Measurements from ENCODE around the gene RASGRP1.
"Not testable (repeated sequence)": the region's sequence is repeated elsewhere in the genome, so short reads cannot be mapped to it uniquely, and the experiment has no call there.

Gene RASGRP1

GRCh38 chr15:38564557-38565286 is at the start of gene RASGRP1:
RASGRP1 (minus strand) TSS chr15:38564814; CDS start chr15:38564628, 186 bp downstream.
- peak; percentile 78 to 90 (median 83) for DNase-seq

DNA sequence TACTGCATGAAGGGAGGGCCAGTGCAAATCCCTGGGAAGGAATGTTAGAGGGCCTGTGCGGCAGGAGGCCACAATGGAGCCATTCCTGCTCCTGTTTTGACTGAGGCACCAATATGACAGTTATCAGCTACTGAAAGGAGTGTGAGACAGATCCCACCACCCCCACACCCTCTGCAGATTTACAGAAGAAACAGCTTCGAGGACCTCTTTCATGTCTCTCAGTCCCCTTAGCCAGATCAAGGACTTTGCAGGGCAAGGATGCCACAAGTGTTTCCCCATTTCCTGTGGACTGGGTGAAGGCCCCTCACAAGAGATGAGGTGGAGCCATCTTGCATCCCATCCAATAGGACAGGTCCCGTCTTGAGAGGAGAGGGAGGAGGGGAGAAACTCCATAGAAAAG is 48.5 kb upstream of the RASGRP1 start:
- DNase-seq: no peak

- no peak for DNase-seq
These were observed 47.7 kb upstream of the RASGRP1 start for GRCh38 chr15:38612159-38612863.

- peak in 2 of 6 experiments; percentile 15 to 41 for DNase-seq
These were observed 46.6 kb upstream of the RASGRP1 start for GRCh38 chr15:38611228-38611627.

DNA sequence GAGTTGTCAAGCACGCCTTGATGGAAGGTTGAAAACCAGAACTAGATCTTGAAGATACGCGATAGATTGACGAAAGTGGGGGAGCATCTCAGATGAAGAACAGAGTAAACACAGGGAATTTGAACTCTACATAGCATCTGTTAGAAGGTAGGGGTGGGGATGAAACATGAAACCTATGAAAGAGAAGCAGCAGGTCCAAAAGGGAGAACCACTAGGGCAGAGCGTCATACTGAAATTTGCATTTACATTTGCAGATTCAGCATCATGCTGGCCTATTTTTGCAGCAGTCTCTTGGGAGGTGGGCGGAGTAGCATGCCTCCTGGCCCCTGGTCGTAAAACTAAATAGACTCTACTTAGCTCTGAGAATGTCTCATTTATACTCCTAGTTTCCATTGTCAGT is 46.1 kb upstream of the RASGRP1 start:
- peak in 3 of 6 experiments; percentile 34 to 51 (median 49) for DNase-seq

DNA sequence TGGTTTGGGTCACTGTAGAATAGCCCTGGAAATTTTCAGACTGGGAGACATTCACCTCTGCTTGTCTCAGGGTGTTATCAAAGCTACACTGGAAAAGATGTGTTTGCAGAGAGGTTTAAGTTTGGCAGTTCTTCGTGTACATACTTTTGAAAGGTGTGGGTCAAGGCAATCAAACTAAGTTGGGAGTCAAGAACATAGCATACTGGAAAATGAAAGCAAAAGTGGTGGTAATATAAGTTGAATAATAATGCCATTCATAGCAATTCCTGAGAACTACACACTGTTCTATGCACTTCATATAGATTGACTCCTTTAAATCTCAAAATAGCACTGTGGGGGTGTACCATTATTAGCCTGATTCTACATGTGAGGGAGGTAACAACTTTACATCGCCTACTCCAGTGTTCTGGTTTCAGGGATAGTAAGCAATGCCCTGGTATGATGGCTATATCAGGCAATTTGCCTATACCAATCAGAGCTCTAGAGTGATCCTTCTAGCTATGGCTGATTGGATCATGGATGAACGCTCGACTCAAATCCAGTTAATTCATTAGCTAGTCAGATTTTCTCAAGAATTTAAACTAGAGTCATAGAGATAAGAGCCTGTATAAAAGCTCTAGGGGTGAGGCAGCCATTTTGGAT is 44.6 kb upstream of the RASGRP1 start:
- DNase-seq: no peak

DNA sequence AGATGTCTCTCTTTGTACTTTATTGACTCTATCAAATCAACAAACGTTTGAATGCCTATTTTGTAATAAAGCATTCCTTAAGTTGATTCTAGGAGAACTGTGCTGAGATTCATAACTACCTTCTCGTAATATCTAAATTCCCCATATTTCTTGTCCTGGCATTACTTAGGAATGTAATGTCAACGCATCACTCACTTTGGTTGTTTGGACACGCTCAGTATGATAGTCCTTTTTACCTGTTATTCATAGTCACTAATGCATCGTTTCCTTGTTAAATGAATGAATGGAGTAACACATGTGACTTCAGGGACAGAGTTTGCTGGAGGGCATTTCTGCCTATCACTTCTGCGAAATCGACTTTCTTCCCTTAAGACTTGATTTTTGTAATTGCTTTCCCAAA is 44.1 kb upstream of the RASGRP1 start:
- DNase-seq: no peak

GRCh38 chr15:38605744-38606143 is 41.1 kb upstream of the RASGRP1 start:
- DNase-seq: no peak

GRCh38 chr15:38603672-38604071 is 39.1 kb upstream of the RASGRP1 start:
- DNase-seq: no peak

DNA sequence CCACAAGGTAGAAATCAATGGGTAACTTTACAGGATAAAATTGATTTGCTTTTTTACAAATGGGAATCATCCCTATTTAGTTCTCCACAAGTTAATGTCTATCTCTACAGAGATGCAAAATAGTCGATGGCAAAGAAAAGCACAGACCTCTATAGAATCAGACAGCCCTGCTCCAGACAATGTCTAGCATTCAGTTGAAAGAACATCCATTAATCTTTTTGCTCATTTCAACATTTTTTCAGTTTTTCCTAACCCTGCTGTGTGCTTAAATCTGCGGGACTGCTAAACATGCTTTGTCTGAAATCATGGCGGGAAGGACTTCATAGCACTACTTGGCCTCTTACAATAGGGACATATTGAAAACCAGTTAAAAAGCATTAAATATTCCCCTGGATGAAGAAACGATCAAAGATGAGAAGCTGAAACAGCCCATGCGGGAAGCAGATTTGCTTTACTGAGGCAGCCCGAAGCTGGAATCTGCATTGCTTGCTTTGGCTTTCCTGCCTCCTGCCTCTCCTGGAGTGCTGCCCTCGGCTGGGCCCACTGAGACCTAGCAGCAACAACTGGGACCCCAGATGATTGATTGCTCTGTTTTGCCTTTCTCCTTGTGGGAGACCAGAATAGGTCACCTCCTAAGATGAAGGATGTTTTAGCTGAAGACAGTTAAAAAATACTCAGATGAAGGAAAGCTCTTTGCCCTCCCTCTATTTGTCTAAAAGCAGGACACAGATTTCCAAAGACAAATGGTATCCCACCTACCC is 38.5 kb upstream of the RASGRP1 start:
- DNase-seq: no peak

- DNase-seq: no peak
These were observed 35.6 kb upstream of the RASGRP1 start for GRCh38 chr15:38600236-38600635.

- no peak for DNase-seq
These were observed 34.1 kb upstream of the RASGRP1 start for GRCh38 chr15:38598749-38599148.

GRCh38 chr15:38597219-38597800 is 32.7 kb upstream of the RASGRP1 start:
- no peak for DNase-seq

GRCh38 chr15:38593524-38593923 is 28.9 kb upstream of the RASGRP1 start:
- DNase-seq: no peak

DNA sequence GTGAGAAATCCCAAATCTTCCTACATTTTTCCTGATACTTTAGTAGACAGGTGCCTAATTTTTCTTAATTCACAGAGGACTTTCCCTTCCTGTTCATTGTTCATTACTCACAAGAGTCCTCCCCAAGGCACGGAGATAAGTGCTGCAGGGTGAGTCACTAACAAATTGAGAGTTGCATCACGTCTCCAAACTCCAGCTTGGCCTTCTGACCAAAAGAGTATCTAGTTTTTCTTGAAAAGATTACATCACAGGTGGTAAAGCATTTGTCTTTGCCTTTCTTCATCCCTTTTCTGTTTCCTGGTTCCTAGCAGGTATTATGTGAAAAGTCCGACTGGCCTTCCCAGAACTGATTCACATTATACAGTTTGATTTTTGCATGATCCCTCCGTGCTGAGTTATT is 24.9 kb upstream of the RASGRP1 start:
- no peak for DNase-seq

DNA sequence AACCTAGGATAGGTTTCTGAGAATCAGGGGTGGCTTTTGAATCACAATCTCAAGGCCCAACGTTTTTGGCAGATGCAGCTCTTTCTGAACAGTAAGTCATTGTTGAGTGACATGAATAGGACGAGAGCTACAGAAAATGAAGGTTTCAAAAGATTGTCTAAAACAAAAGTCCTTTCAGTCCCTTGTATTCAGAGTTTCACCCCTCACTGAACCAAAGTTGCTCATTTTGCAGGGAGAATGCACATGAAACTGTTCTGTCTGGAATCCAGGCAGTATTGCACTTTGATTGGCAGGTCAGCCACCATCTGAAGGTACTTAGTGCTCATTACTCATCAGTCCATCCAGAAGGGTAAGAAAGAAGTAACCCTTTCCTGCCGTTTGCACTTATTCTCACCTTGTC is 24.1 kb upstream of the RASGRP1 start:
- DNase-seq: no peak

- DNase-seq: no peak
These were observed 22.6 kb upstream of the RASGRP1 start for GRCh38 chr15:38587214-38587613.

GRCh38 chr15:38586005-38586404 is 21.4 kb upstream of the RASGRP1 start:
- DNase-seq: not testable (repeated sequence)

DNA sequence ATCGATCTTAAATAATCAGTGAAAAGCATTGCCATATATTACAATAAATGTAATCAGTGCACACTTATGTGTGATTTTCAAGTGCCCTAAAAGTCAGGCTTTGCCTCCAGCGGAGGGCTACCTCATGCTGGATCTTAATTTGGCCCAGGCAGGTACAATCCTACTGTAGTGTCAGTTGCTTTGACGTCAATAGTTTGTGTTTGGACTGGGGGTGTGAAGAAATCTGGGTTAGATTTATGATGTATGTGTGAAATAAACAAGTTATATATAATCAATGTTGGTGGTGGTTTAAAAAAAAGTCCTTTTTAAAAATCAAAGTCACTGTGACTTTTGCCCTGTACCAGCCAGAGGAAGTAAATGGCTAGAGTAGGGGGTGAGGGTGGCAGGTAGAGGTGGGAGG is 14.0 kb upstream of the RASGRP1 start:
- DNase-seq: no peak

DNA sequence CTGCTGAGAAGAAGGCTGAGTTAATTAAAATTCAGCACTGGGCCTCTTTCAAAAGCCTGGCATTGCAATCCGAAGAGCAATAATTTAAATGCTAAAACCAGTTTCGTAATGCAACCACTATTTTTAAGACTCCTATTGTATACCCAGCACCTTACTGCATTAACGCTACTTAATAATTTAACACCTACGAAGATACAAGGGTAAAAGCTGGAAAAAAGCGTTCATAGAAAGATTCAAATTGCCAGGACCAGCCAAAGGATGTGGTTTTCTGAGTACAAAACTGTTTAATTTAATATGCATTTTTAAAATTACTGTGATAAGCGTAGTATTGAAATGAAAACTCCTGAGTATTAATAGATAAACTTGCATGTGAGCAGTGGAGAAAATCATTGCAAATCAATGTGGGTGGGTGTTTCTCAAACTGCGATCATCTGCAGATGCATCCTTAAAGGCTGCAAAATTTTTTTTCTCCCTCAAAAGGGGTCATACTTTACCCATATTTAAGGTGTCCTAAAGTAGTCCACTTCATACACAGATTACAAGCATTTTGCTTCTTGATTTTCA is 12.9 kb upstream of the RASGRP1 start:
- DNase-seq: no peak

DNA sequence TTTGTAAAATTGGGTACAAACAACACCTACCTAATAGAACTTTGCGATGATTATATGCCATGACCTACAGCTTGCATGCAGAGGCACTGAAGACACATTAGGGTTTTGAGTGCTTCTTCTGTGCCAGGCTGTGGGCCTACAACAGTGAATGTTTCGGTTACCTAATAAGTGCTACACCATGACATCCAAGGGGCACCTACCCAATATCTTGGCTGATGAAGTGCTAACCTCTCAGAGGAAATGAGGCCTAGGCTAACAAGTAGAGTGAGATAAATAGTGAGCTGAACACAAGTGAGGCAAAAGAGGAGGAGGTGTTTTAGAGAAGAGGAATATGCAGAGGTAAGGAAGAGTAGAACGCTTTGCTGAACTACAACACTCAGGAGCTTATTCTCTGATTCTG is 12.2 kb upstream of the RASGRP1 start:
- no peak for DNase-seq

DNA sequence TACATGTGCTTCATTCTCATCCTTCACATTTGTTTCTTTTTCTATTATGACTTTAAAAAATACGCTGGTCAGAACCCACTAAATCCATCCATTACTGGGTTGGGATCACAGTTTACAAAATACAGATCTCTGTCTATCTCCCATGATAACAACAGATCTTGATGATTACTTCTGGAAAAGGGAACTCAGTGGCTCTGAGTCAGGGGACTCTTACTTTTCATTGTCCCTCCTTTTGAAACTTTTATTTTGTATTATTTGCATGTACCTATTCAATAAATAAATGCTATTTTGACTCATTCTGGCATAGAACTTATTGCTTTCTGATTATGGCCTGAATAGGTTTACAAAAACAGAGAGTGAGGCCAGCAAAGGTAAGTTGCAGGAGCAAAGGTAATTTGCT is 11.6 kb upstream of the RASGRP1 start:
- no peak for DNase-seq

GRCh38 chr15:38565287-38565670 is 665 bp upstream of the RASGRP1 start:
- no peak for DNase-seq

All from stimulated activated naive CD4-positive, alpha-beta T cell (primary cell).